ENCODE results near the gene TEDC1.

TEDC1 gene

DNA sequence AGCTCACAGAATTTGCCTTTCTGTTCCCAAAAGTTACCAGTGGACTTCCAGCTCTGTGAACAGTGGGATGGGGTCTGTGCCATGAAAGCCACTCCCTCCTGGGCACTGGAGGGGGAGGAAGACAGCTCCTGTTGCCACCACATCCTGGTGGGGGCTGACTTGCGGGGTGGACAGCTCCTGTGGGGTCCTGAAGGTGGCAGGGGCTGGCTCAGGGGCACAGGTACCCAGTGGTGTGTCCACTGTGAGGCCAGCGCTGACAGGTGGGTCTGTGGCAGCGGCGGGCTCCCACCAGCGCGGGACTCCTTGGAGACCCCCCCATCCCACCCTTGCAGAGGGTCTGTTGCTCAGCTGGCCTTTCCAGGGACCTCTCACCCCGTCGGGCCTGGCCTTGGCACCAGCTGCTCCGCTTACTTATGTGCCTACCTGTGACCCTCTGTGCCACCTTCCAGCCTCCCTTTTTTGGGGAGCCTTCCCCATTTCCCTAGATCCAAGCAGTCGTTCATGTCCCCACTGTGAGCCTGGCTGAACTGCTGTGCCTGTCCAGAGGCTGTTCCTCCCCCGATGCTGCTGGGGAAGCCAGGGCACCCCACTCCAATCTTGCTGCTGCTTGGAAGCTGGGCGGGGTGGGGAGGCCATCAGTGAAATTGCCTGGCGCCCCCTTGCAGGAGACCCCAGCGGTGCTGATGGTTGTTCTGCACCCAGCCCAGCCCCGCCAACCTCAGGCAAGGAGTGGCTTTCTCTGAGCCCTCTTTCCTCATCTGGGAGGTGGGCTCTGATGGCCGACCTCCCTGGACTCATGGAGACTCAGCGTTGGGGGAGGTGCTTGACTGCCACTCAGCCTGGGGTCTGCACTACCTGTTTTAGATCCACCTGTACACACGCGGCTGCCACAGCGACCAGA lies 2.2 kb downstream of the TEDC1 start:
- TF ChIP-seq ZNF8 (CRISPR knock-in tag; IDR thresholded peaks at IDR 0.05) (no peak), BACH2 (CRISPR knock-in tag; IDR thresholded peaks at IDR 0.05; ENCODE audit: borderline replicate concordance) (no peak), ZC3H10 (CRISPR knock-in tag; IDR thresholded peaks at IDR 0.05) (no peak), ZNF70 (CRISPR knock-in tag; IDR thresholded peaks at IDR 0.05) (no peak), RARB (CRISPR knock-in tag; IDR thresholded peaks at IDR 0.05) (no peak)
- no peak for ATAC-seq

DNA sequence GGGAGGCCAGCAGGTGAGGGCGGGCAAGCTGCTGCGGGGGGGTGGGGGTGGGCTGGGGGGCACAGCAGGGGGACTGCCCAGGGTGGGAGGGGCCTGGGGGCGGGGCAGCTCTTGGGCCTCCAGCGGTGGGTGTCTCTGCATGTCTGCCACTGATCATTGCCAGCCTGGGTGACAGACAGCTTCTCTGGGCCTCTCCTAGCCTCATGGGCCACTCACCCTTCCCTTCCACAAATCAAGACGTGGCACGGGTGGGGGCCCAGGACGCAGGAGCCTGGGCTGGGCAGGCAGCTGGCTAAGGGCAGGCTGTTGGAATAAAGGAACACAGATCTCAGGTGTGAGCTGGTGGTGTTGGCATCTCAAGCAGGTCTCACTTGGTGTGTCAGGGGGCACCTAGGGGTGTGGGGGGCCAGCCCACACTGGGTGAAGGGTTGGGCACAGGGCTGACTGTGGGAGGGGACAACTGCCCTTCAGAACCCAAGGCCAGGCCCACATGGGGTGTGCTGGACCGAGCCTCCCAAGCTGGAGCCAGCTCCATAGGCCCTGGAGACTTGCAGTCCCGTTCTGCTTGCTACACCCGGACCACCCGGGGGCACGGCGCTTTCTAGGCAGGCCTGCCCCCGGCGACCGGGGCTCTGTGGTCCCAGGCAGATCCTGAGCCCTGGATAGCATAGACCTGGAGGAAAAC lies 3.0 kb downstream of the TEDC1 start:
- no peak for ATAC-seq
- TF ChIP-seq OSR1 (CRISPR knock-in tag; IDR thresholded peaks at IDR 0.05), result no peak
- TF ChIP-seq, protein P1, sequence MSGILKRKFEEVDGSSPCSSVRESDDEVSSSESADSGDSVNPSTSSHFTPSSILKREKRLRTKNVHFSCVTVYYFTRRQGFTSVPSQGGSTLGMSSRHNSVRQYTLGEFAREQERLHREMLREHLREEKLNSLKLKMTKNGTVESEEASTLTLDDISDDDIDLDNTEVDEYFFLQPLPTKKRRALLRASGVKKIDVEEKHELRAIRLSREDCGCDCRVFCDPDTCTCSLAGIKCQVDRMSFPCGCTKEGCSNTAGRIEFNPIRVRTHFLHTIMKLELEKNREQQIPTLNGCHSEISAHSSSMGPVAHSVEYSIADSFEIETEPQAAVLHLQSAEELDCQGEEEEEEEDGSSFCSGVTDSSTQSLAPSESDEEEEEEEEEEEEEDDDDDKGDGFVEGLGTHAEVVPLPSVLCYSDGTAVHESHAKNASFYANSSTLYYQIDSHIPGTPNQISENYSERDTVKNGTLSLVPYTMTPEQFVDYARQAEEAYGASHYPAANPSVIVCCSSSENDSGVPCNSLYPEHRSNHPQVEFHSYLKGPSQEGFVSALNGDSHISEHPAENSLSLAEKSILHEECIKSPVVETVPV (CRISPR knock-in tag; IDR thresholded peaks at IDR 0.05), result no peak
- TF ChIP-seq, protein P2, sequence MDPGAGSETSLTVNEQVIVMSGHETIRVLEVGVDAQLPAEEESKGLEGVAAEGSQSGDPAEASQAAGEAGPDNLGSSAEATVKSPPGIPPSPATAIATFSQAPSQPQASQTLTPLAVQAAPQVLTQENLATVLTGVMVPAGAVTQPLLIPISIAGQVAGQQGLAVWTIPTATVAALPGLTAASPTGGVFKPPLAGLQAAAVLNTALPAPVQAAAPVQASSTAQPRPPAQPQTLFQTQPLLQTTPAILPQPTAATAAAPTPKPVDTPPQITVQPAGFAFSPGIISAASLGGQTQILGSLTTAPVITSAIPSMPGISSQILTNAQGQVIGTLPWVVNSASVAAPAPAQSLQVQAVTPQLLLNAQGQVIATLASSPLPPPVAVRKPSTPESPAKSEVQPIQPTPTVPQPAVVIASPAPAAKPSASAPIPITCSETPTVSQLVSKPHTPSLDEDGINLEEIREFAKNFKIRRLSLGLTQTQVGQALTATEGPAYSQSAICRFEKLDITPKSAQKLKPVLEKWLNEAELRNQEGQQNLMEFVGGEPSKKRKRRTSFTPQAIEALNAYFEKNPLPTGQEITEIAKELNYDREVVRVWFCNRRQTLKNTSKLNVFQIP (CRISPR knock-in tag; IDR thresholded peaks at IDR 0.05; ENCODE audit: borderline replicate concordance, low read depth), result no peak
- no peak for TF ChIP-seq SNAI2 (CRISPR knock-in tag; IDR thresholded peaks at IDR 0.05)
- TF ChIP-seq ZNF70 (CRISPR knock-in tag; IDR thresholded peaks at IDR 0.05), result no peak
- TF ChIP-seq ZFP3 (CRISPR knock-in tag; IDR thresholded peaks at IDR 0.05), result no peak
- TF ChIP-seq ARNTL (CRISPR knock-in tag; IDR thresholded peaks at IDR 0.05; ENCODE audit: borderline replicate concordance, low read depth), result no peak
- TF ChIP-seq, protein P3, sequence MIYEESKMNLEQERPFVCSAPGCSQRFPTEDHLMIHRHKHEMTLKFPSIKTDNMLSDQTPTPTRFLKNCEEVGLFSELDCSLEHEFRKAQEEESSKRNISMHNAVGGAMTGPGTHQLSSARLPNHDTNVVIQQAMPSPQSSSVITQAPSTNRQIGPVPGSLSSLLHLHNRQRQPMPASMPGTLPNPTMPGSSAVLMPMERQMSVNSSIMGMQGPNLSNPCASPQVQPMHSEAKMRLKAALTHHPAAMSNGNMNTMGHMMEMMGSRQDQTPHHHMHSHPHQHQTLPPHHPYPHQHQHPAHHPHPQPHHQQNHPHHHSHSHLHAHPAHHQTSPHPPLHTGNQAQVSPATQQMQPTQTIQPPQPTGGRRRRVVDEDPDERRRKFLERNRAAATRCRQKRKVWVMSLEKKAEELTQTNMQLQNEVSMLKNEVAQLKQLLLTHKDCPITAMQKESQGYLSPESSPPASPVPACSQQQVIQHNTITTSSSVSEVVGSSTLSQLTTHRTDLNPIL (CRISPR knock-in tag; IDR thresholded peaks at IDR 0.05; ENCODE audit: low read depth), result no peak
- no peak for TF ChIP-seq PPARA (CRISPR knock-in tag; IDR thresholded peaks at IDR 0.05; ENCODE audit: borderline replicate concordance)
- no peak for TF ChIP-seq ESRRG (CRISPR knock-in tag; IDR thresholded peaks at IDR 0.05)
- no peak for TF ChIP-seq RARB (CRISPR knock-in tag; IDR thresholded peaks at IDR 0.05)
- no peak for TF ChIP-seq ZNF8 (CRISPR knock-in tag; IDR thresholded peaks at IDR 0.05)
- TF ChIP-seq, protein P4, sequence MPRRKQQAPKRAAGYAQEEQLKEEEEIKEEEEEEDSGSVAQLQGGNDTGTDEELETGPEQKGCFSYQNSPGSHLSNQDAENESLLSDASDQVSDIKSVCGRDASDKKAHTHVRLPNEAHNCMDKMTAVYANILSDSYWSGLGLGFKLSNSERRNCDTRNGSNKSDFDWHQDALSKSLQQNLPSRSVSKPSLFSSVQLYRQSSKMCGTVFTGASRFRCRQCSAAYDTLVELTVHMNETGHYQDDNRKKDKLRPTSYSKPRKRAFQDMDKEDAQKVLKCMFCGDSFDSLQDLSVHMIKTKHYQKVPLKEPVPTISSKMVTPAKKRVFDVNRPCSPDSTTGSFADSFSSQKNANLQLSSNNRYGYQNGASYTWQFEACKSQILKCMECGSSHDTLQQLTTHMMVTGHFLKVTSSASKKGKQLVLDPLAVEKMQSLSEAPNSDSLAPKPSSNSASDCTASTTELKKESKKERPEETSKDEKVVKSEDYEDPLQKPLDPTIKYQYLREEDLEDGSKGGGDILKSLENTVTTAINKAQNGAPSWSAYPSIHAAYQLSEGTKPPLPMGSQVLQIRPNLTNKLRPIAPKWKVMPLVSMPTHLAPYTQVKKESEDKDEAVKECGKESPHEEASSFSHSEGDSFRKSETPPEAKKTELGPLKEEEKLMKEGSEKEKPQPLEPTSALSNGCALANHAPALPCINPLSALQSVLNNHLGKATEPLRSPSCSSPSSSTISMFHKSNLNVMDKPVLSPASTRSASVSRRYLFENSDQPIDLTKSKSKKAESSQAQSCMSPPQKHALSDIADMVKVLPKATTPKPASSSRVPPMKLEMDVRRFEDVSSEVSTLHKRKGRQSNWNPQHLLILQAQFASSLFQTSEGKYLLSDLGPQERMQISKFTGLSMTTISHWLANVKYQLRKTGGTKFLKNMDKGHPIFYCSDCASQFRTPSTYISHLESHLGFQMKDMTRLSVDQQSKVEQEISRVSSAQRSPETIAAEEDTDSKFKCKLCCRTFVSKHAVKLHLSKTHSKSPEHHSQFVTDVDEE (CRISPR knock-in tag; IDR thresholded peaks at IDR 0.05), result no peak
- no peak for TF ChIP-seq ISL1 (CRISPR knock-in tag; IDR thresholded peaks at IDR 0.05)
- TF ChIP-seq TCF4 (CRISPR knock-in tag; IDR thresholded peaks at IDR 0.05; ENCODE audit: borderline replicate concordance), result no peak

DNA sequence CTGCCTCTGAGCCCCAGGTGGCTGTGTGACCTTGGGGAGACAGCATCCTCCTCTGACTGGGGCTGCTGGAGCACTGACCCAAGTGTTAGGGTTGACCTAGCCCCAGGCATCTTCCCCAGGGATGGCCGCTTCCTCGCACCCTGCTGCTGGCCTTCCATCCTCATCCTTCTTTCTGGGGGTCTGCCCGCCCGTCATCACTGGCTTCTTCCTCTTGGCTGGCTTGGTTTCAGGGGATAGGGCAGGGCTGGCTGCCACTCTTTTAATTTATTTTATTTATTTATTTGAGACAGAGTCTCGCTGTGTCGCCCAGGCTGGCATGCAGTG lies 3.5 kb downstream of the TEDC1 start:
- TF ChIP-seq, protein P1 (CRISPR knock-in tag; IDR thresholded peaks at IDR 0.05), result no peak
- TF ChIP-seq ZFP3 (CRISPR knock-in tag; IDR thresholded peaks at IDR 0.05) (no peak), GLIS3 (CRISPR knock-in tag; IDR thresholded peaks at IDR 0.05) (no peak)
- TF ChIP-seq, protein P4 (CRISPR knock-in tag; IDR thresholded peaks at IDR 0.05), result no peak
- no peak for ATAC-seq

Data from SK-N-SH treated with all-trans-retinoic acid at 6 μM for 48 hours (cell line).